ENCODE measurements around the gene ETV5.

Gene ETV5

GRCh38 chr3:186001842-186002241, 107.0 kb downstream of the ETV5 start:
- no peak overlapping the region for H3K27ac ChIP-seq
- DNase-seq = no peak
- H3K4me3 ChIP-seq (ENCODE audit: low read depth, low read length) = no peak overlapping the region
- no peak for TF ChIP-seq CTCF (IDR thresholded peaks at IDR 0.05; ENCODE audit: low read depth, low read length)
- peaks cover 3% of the 10 kb centered on the region for H3K9me3 ChIP-seq (ENCODE audit: severe bottlenecking)
- no peaks in the 10 kb centered on the region for H3K36me3 ChIP-seq
- H3K27me3 ChIP-seq (ENCODE audit: insufficient read depth, low read depth, severe bottlenecking) = no peaks in the 10 kb centered on the region

- Histone ChIP-seq H3K4me3 (ENCODE audit: low read depth, low read length) (no peak overlapping the region), H3K27me3 (ENCODE audit: insufficient read depth, low read depth, severe bottlenecking) (no peaks in the 10 kb centered on the region), H3K27ac (no peak overlapping the region), H3K9me3 (ENCODE audit: severe bottlenecking) (no peaks in the 10 kb centered on the region), H3K36me3 (no peaks in the 10 kb centered on the region)
- DNase-seq = no peak
- TF ChIP-seq CTCF (IDR thresholded peaks at IDR 0.05; ENCODE audit: low read depth, low read length) = no peak
These were observed 109.7 kb downstream of the ETV5 start for GRCh38 chr3:185999221-185999620.

GRCh38 chr3:185998136-185998535, 110.8 kb downstream of the ETV5 start:
- no peak for TF ChIP-seq CTCF (IDR thresholded peaks at IDR 0.05; ENCODE audit: low read depth, low read length)
- Histone ChIP-seq H3K4me3 (ENCODE audit: low read depth, low read length) (no peak overlapping the region), H3K9me3 (ENCODE audit: severe bottlenecking) (no peaks in the 10 kb centered on the region), H3K27ac (no peak overlapping the region), H3K36me3 (no peaks in the 10 kb centered on the region), H3K27me3 (ENCODE audit: insufficient read depth, low read depth, severe bottlenecking) (no peaks in the 10 kb centered on the region)
- DNase-seq = no peak

GRCh38 chr3:185997130-185997529, 111.8 kb downstream of the ETV5 start:
- no peak for TF ChIP-seq CTCF (IDR thresholded peaks at IDR 0.05; ENCODE audit: low read depth, low read length)
- no peak for DNase-seq

More at GRCh38 chr3:185997130-185997529, 111.8 kb downstream of the ETV5 start:
- no peak overlapping the region for H3K27ac ChIP-seq
- H3K36me3 ChIP-seq = no peaks in the 10 kb centered on the region
- no peak overlapping the region for H3K4me3 ChIP-seq (ENCODE audit: low read depth, low read length)
- H3K9me3 ChIP-seq (ENCODE audit: severe bottlenecking) = no peaks in the 10 kb centered on the region
- H3K27me3 ChIP-seq (ENCODE audit: insufficient read depth, low read depth, severe bottlenecking) = no peaks in the 10 kb centered on the region

All from WERI-Rb-1 (cell line).